Hepatocyte (in vitro differentiated cells): Measurements from ENCODE around the gene SRPRB. TPM values are rescaled to one million over a fixed set of nuclear protein-coding genes. Genes with fewer than 3 reads are reported as not detected.

ENCODE experiments used
- DNase-seq: peaks from one replicate; pipeline ENCODE4 v3.0.0-alpha.2; 2016; ENCODE audit warnings: low spot score
- H2AFZ ChIP-seq: fragments of 200-600 bp; sonication (generic); 2 replicates; pipeline ENCODE4 v1.6.0; 2016; ENCODE audit warnings: antibody characterized with exemption, mild to moderate bottlenecking
- H3K27ac ChIP-seq: fragments of 200-600 bp; sonication (generic); 2 replicates; pipeline ENCODE4 v1.5.1; 2016; ENCODE audit warnings: mild to moderate bottlenecking
- H3K27me3 ChIP-seq: fragments of 200-600 bp; sonication (generic); 2 replicates; pipeline ENCODE4 v1.6.1; 2016
- H3K36me3 ChIP-seq: fragments of 200-600 bp; sonication (generic); replicated peaks from 2 replicates; pipeline ENCODE4 v1.5.1; 2016; ENCODE audit warnings: low read depth; ENCODE audit not compliant: insufficient read depth
- H3K4me1 ChIP-seq: fragments of 200-600 bp; sonication (generic); 2 replicates; pipeline ENCODE4 v1.5.1; 2016; ENCODE audit warnings: mild to moderate bottlenecking, moderate library complexity; ENCODE audit not compliant: insufficient read depth
- H3K4me2 ChIP-seq: fragments of 200-600 bp; sonication (generic); 2 replicates; pipeline ENCODE4 v1.6.0; 2016
- H3K4me3 ChIP-seq: fragments of 200-600 bp; sonication (generic); 2 replicates; pipeline ENCODE4 v1.5.1; 2016; ENCODE audit warnings: mild to moderate bottlenecking
- H3K79me2 ChIP-seq: fragments of 200-600 bp; sonication (generic); 2 replicates; pipeline ENCODE4 v1.6.0; 2017; ENCODE audit warnings: mild to moderate bottlenecking
- H3K9me2 ChIP-seq: fragments of 200-600 bp; sonication (generic); replicated peaks from 2 replicates; pipeline ENCODE4 v1.6.0; 2017; ENCODE audit warnings: mild to moderate bottlenecking; ENCODE audit not compliant: insufficient read depth
- H3K9me3 ChIP-seq: fragments of 200-600 bp; sonication (generic); 2 replicates; pipeline ENCODE4 v1.5.1; 2016; ENCODE audit warnings: low read depth, mild to moderate bottlenecking
- H4K20me1 ChIP-seq: fragments of 200-600 bp; sonication (generic); 2 replicates; pipeline ENCODE4 v1.6.0; 2016; ENCODE audit warnings: mild to moderate bottlenecking; ENCODE audit not compliant: insufficient read depth, poor library complexity, severe bottlenecking
- CTCF ChIP-seq: fragments of 200-600 bp; sonication (generic); IDR thresholded peaks from 2 replicates; pipeline ENCODE4 v1.5.1; 2016; ENCODE audit warnings: antibody characterized with exemption, mild to moderate bottlenecking; ENCODE audit not compliant: poor library complexity
- EZH2 ChIP-seq: fragments of 200-600 bp; sonication (generic); IDR thresholded peaks from 2 replicates; pipeline ENCODE4 v1.6.1; 2016; ENCODE audit warnings: antibody characterized with exemption, mild to moderate bottlenecking, borderline replicate concordance
- EZH2phosphoT487 ChIP-seq: fragments of 200-600 bp; sonication (generic); IDR thresholded peaks from one replicate; pipeline ENCODE4 v1.6.1; 2018; ENCODE audit warnings: antibody characterized with exemption, mild to moderate bottlenecking, low read depth, moderate library complexity; ENCODE audit not compliant: unreplicated experiment, severe bottlenecking
- WGBS: methylation state at CpG from one replicate; pipeline ENCODE4 v1.1.6; 2016; ENCODE audit warnings: low lambda C conversion rate; ENCODE audit errors: missing lambda C conversion rate; 5-methylcytosine and 5-hydroxymethylcytosine counted together
- polyA plus RNA-seq: library from polyadenylated mRNA; unstranded; fragments of >200 nt; fragmentation: Nextera tagmentation; extraction: Ambion mirVana; gene quantifications from 2 replicates; pipeline ENCODE4 v1.2.1, GENCODE V29; 2016
- total RNA-seq: library from RNA; depleted of rRNA; stranded (reverse); fragments of >200 nt; gene quantifications from 2 replicates; pipeline ENCODE4 v1.2.3, GENCODE V29; 2014

The SRPRB gene
- total and polyA plus RNA-seq, 2 experiments from 2014 or later, result 94.4 to 129 TPM

DNA sequence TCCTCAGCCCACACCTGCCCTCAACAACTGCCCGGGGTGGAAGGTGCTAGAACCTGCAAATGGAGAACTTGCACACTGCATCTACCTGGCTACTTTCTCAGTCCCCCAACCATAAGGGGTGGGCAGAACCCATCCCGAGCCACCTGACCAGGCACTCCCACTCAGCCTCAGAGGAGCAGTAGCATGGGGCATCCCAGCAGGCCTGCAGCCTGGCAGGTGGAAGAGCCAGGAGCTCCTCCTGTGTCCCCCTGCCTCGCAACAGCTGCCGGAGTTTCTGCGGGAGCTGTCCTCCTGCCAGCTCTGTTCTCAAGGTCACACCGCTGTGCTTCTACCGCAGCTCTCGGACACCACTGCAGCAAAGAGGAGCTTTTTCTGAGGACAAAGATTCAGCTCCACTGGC is 62.6 kb downstream of the SRPRB start:
- no peak for DNase-seq
- Histone ChIP-seq H3K9me2 (no peaks in the 10 kb centered on the region), H3K4me2 (no peak overlapping the region), H3K27me3 (no peaks in the 10 kb centered on the region), H3K9me3 (no peaks in the 10 kb centered on the region), H3K79me2 (no peaks in the 10 kb centered on the region), H4K20me1 (no peaks in the 10 kb centered on the region), H3K4me3 (no peak overlapping the region), H2AFZ (no peak overlapping the region), H3K27ac (no peak overlapping the region), H3K36me3 (no peaks in the 10 kb centered on the region), H3K4me1 (no peaks in the 10 kb centered on the region)
- 61% methylated on average over 8 of the region's 8 CpGs for WGBS
- TF ChIP-seq CTCF, result no peak
- no peak for TF ChIP-seq EZH2phosphoT487

DNA sequence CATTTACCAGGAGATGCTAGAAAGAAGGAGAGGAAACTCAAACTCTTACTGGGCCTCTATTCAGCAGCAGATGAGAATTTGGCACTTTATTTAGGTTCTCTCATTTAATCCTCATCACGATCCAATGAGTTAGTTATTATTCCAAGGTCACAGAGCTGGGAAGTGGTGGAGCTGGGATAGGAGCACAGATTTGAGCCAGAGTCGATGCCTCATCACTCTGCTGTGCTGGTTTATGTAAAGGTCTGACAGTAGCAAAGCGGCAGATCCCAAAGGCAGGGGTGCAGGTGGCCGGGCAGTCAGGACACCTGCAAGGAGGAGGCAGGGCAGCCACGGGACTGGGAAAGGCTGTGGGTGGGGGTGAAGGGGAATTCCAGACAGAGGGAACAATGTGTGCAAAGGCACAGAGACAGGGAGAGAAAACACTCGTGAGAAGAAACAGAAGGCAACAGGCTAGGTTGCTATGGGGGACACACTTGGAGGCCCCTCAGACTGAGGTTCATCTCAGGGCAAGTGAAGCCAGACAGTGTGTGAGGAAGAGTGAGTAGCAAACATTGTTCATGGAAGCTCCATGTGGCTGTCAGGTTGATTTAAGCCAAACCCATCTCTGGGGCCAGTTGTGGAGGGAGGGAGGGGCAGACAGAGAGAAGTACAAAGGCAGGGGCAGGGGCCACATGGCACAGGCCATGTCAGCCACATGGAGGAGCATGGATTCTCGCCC is 63.3 kb downstream of the SRPRB start:
- DNase-seq, result no peak
- 68% methylated on average over 7 of the region's 7 CpGs for WGBS
- Histone ChIP-seq H3K4me1 (no peaks in the 10 kb centered on the region), H3K4me3 (no peak overlapping the region), H3K27ac (no peak overlapping the region), H3K36me3 (no peaks in the 10 kb centered on the region), H4K20me1 (no peaks in the 10 kb centered on the region), H3K79me2 (no peaks in the 10 kb centered on the region), H3K27me3 (no peaks in the 10 kb centered on the region), H3K9me2 (no peaks in the 10 kb centered on the region), H3K9me3 (no peaks in the 10 kb centered on the region), H2AFZ (no peak overlapping the region), H3K4me2 (no peak overlapping the region)
- TF ChIP-seq EZH2phosphoT487 (no peak), CTCF (no peak), EZH2 (no peak)

GRCh38 chr3:133869586-133869985 is 64.0 kb downstream of the SRPRB start:
- no peaks in the 10 kb centered on the region for H3K36me3 ChIP-seq
- DNase-seq, result no peak
- TF ChIP-seq CTCF (no peak), EZH2phosphoT487 (no peak), EZH2 (no peak)
- H3K4me1 ChIP-seq, result no peaks in the 10 kb centered on the region
- no peak overlapping the region for H3K4me2 ChIP-seq
- H2AFZ ChIP-seq, result no peak overlapping the region
- H3K9me3 ChIP-seq, result no peaks in the 10 kb centered on the region
- H3K27ac ChIP-seq, result no peak overlapping the region
- WGBS, result 94% methylated on average over 6 of the region's 6 CpGs
- H3K9me2 ChIP-seq, result no peaks in the 10 kb centered on the region
- H3K4me3 ChIP-seq, result no peak overlapping the region
- H3K79me2 ChIP-seq, result no peaks in the 10 kb centered on the region
- no peaks in the 10 kb centered on the region for H3K27me3 ChIP-seq
- no peaks in the 10 kb centered on the region for H4K20me1 ChIP-seq
